ENCODE results near the gene DNA2.
A peak's percentile ranks its signal among the peaks of the same experiment; 100 is the strongest.

The DNA2 gene

GRCh38 chr10:68446179-68446578 is 25.6 kb downstream of the DNA2 start:
- no peak for DNase-seq (ENCODE audit: low read depth in 1 of 2, low spot score in 1 of 2)

DNA sequence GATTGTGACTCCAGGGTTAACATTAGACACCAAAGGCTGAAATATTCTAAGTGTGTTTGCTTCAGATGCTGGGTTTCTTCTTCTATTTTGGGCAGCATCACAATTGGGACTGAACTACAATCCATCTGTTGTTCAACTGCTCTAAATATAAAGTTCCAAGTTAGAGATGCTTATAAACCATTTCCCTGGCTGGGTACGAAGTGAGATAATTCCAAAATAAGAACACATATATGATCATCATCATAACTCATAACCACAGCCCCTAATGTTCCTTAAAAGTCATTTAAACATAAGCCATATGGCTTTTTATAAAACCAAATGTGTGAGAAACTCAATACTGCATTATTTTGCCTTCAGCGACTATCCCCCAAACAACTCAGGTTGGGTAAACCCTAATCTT is 28.8 kb downstream of the DNA2 start:
- DNase-seq (ENCODE audit: low read depth in 1 of 2, low spot score in 1 of 2) = no peak

DNA sequence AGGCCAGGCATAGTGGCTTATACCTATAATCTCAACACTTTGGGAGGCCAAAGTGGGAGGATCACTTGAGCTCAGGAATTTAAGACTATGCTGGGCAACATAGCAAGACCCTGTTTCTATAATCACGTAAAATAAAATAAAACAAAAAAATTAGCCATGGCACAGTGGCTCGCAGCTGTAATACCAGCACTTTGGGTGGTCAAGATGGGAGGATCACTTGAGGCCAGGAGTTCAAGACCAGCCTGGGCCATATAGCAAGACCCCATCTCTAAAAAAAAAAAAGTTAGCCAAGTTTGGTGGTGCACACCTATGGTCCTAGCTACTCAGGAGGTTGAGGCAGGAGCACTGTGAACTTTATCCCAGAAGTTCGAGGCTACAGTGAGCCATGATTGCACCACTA is 30.9 kb downstream of the DNA2 start:
- DNase-seq (ENCODE audit: low read depth in 1 of 2, low spot score in 1 of 2) = no peak

DNA sequence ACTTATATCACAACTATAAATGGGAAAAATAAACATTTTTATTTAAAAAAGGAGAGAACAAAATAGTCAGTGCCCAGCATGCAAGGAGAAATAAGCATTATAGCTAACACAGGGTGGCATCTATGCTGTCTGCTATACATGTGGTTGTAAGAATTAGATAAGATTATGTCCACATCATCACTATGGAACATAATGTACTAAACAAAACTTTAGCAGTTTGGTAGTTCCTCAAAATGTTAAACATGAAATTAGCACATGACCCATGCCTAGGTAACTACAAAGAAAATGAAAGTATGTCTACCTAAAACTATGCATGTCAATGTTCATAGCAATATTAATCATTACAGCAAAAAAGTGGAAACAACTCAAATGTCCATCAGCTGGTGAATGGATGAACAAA is 36.0 kb downstream of the DNA2 start:
- DNase-seq (ENCODE audit: low read depth in 1 of 2, low spot score in 1 of 2) = no peak

- DNase-seq (ENCODE audit: low read depth in 1 of 2, low spot score in 1 of 2) = no peak
These were observed 37.1 kb downstream of the DNA2 start for GRCh38 chr10:68434657-68435056.

DNA sequence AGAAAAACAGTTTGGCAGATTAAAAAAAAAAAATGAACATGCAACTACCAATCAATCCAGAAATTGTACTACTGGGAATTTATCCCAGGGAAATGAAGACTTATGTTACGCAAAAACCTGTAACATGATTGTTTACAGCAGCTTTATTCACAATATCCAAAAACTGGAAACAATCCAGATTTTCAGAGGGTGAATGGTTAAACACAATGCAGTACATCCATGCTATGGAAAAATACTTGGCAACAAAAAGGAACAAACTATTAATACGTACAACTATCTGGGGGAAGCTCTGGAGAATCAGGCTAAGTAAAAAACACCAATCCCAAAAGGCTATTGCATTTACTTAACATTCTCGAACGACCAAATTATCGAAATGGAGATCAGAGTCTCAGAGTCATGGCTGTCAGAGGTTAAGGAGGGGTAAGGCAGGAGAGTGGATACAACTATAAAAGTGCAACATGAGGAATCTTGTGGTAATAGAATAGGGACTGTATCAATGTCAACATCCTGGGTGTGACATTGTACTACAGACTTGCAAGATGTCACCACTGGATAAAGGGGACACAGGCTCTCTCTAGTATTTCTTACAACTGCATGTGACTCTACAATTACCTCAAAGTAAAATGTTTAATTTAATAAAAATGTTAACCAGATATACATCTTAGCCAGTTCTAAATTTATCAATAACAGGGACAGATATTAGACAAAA is 43.2 kb downstream of the DNA2 start:
- no peak for DNase-seq (ENCODE audit: low read depth in 1 of 2, low spot score in 1 of 2)

GRCh38 chr10:68424454-68425014 is 47.2 kb downstream of the DNA2 start:
- no peak for DNase-seq (ENCODE audit: low read depth in 1 of 2, low spot score in 1 of 2)

- no peak for DNase-seq (ENCODE audit: low read depth in 1 of 2, low spot score in 1 of 2)
These were observed 48.3 kb downstream of the DNA2 start for GRCh38 chr10:68423522-68423921.

DNA sequence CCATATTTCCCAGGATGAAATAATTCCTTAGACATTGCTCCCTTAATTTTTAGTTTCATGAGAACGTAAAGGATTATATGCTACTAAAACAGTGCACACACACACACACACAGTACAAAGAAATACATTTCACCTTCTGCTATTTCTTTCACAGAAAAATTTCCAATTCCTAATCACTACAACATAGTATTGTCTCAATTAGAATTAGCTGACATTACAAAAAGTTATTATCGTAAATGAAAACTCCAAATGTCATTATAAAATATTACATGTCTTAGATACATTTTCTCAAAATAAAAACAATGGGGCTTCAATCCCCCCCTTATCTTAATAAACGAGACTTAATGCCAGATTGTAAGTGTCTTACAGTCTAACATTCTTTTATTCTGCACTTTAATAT is 52.4 kb downstream of the DNA2 start:
- DNase-seq (ENCODE audit: low read depth in 1 of 2, low spot score in 1 of 2) = no peak

GRCh38 chr10:68408898-68409518 is 62.8 kb downstream of the DNA2 start:
- no peak for DNase-seq (ENCODE audit: low read depth in 1 of 2, low spot score in 1 of 2)

DNA sequence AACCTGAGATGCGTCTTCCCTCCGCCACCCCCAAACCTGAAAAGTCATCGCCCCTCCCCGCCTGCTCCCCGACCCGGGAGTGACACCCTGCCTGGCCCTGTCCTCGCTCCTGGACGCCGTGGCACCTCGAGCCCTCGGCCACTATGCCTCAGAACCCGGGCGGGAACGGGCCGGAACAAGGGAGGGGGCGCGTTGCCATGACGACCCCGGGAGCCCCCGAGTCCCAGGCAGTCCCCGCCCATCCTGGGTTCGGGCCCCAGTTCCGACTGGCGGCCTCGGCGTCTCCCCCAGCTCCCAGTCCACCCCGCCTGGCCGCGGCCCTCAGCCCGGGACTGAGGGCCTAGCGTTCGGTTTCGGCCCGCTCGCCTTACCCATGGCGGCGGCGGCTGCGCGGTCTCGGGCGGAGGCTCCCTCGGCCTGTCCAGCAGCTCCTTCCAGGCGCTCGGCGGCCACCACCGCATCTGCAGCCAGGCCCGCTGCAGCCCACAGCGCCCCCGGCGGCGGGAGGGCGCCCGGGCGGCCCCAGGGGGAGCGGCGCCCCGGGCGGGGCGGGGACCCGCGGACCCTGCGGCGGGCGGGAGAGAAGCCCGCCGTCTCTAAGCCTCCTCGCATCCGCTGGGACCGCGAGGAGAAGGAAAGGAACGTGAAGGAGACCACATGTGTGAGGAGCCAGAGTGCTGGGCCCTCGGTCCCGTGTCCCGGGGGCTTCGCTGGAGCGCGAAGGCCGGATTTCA is 64.8 kb downstream of the DNA2 start, which contains the start of gene RUFY2:
RUFY2 (minus strand) TSS at position 463 of the 734 bp plus-strand sequence; CDS start at position 375, 88 bp downstream.
- peak; percentile 45 to 63 for DNase-seq (ENCODE audit: low read depth in 1 of 2, low spot score in 1 of 2)

DNA sequence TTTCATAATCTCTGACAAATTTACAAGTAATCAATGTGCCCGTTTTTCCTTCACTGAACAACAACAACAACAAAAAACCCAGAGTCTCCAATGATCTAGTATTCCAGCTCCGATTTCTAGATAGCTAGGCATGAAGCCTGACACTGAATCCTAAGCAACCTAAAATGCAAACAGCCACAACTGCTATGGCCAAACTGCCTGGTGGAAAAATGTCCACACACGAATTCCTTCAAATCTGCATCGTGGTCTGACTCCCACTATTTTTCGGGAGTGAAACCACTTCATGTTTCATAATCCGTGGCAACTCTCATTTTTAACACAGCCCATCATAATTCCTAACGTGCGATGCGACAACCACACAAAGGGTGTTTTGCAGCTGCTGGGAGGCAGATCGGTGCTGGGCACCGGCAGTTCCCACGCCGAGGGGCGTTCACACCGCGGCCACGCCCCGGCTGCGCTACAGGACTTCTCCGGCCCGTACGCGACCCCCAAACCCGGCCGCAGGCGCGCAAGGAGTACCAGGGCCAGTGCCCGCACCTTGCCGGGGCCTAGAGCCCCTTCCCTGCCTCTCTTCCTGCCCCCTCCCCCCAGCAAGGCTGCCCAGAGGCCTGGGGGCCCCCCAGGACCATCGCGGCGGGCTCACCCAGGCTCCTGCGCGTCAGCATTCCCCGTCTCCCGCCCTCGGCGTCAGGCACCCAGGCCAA is 65.5 kb downstream of the DNA2 start:
- no peak for DNase-seq (ENCODE audit: low read depth in 1 of 2, low spot score in 1 of 2)

DNA sequence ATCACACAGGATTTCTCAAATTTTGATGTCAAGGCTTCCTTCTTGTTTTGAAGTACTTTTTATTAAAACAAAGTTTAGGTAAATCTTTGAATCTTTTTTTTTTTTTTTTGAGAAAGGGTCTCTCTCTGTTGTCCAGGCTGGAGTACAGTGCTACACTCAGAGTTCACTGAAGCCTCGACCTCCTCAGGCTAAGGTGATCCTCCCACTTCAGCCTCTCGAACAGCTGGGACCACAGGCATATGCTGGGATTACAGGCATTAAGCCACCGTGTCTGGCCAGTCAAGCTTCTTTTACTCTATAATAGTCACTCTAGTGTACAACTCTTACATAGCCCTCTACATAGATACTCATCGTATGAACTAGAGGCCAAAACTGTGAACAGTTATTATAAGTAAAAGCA is 68.1 kb downstream of the DNA2 start:
- DNase-seq (ENCODE audit: low read depth in 1 of 2, low spot score in 1 of 2) = no peak

- DNase-seq (ENCODE audit: low read depth in 1 of 2, low spot score in 1 of 2) = no peak
These were observed 69.5 kb downstream of the DNA2 start for GRCh38 chr10:68402276-68402675.

DNA sequence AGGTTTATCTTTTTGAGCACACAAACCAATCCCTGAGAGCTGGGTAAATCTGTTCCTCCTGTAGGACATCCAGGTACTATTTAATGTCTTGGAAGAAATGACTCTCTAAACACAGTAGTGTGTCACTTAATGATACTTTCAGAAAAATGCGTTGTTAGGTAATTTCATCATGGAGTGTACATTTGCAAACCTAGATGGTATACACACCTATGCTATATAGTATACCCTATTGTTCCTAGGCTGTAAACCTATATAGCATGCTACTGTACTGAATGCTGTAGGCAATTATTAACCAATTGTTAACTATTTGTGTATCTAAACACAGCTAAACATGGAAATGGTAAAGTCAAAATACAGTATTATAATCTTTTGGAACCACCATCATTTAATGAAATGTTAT is 74.8 kb downstream of the DNA2 start:
- no peak for DNase-seq (ENCODE audit: low read depth in 1 of 2, low spot score in 1 of 2)

- DNase-seq (ENCODE audit: low read depth in 1 of 2, low spot score in 1 of 2) = no peak
These were observed 86.0 kb downstream of the DNA2 start for GRCh38 chr10:68385740-68386139.

GRCh38 chr10:68371604-68372003 is 100.2 kb downstream of the DNA2 start:
- no peak for DNase-seq (ENCODE audit: low read depth in 1 of 2, low spot score in 1 of 2)

GRCh38 chr10:68367121-68367520 is 104.7 kb downstream of the DNA2 start:
- DNase-seq (ENCODE audit: low read depth in 1 of 2, low spot score in 1 of 2) = no peak

GRCh38 chr10:68366600-68366999 is 105.2 kb downstream of the DNA2 start:
- DNase-seq (ENCODE audit: low read depth in 1 of 2, low spot score in 1 of 2) = no peak

DNA sequence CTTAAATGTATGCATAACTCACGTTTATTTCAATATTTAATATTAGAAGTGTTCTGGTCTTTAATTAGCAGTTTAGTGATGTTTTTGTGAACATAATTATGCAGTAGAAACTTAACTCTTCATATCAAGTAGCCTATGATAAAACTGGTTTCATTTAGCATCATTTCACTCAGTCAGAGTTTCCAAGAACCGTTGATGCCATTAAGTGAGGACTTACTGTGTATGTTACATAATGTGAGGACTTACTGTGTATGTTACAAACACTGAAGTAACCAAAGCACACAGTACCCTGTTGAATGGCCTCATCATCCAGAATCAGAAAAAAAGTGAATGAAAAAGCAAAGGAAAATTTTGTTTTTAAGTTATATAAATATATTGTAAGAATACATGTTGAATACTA is 106.2 kb downstream of the DNA2 start:
- DNase-seq (ENCODE audit: low read depth in 1 of 2, low spot score in 1 of 2) = no peak

Data from activated T-helper 1 cell treated with anti-CD3 and anti-CD28 coated beads, Interleukin-2, amount 50 U/mL, for 16 hours (primary cell).